AML-193 (cell line): ENCODE data around the gene HNRNPUL2.

ENCODE experiments used
- DNase-seq, 2 experiments: peaks; one replicate each; lab custom pipeline; 2025; lab: John Stamatoyannopoulos, UW

The HNRNPUL2 gene

GRCh38 chr11:62726915-62727164 lies 417 bp downstream of the HNRNPUL2 start:
- no peak for DNase-seq

- DNase-seq = no peak
Observed at GRCh38 chr11:62726156-62726914, 922 bp downstream of the HNRNPUL2 start.

GRCh38 chr11:62725646-62726045 lies 1.6 kb downstream of the HNRNPUL2 start:
- no peak for DNase-seq

- no peak for DNase-seq
Observed at GRCh38 chr11:62724171-62724570, 3.1 kb downstream of the HNRNPUL2 start.

GRCh38 chr11:62721994-62722393 lies 5.3 kb downstream of the HNRNPUL2 start:
- DNase-seq = no peak

GRCh38 chr11:62719302-62719978 lies 7.8 kb downstream of the HNRNPUL2 start:
- no peak for DNase-seq

- no peak for DNase-seq
Observed at GRCh38 chr11:62716816-62717215, 10.4 kb downstream of the HNRNPUL2 start.

- no peak for DNase-seq
Observed at GRCh38 chr11:62716206-62716605, 11.1 kb downstream of the HNRNPUL2 start.

GRCh38 chr11:62715150-62716130 lies 11.8 kb downstream of the HNRNPUL2 start:
- no peak for DNase-seq

GRCh38 chr11:62713343-62713742 lies 13.9 kb downstream of the HNRNPUL2 start:
- DNase-seq = no peak

GRCh38 chr11:62712861-62713260 lies 14.4 kb downstream of the HNRNPUL2 start:
- no peak for DNase-seq

GRCh38 chr11:62712276-62712812 lies 14.9 kb downstream of the HNRNPUL2 start:
- no peak for DNase-seq

GRCh38 chr11:62710001-62710345 lies 17.3 kb downstream of the HNRNPUL2 start:
- DNase-seq = no peak

GRCh38 chr11:62709247-62710000 lies 17.8 kb downstream of the HNRNPUL2 start:
- DNase-seq = peak; percentile 97 to 98

- DNase-seq = no peak
Observed at GRCh38 chr11:62708793-62709192, 18.5 kb downstream of the HNRNPUL2 start.

- DNase-seq = no peak
Observed at GRCh38 chr11:62708392-62708791, 18.9 kb downstream of the HNRNPUL2 start.

GRCh38 chr11:62707277-62707861 lies 19.9 kb downstream of the HNRNPUL2 start, which contains the start of the genes BSCL2 and GNG3:
Gene BSCL2, minus strand, starts transcription at chr11:62707424. Its CDS starts 229 bp downstream, at chr11:62707195.
Gene GNG3, plus strand, starts transcription at chr11:62707676. Its CDS starts 620 bp downstream, at chr11:62708296.
- no peak for DNase-seq

- DNase-seq = no peak
Observed at GRCh38 chr11:62706850-62707247, 20.4 kb downstream of the HNRNPUL2 start.

- DNase-seq = peak; percentile 77 to 82
Observed at GRCh38 chr11:62705880-62706849, 21.1 kb downstream of the HNRNPUL2 start.

GRCh38 chr11:62705413-62705812 lies 21.8 kb downstream of the HNRNPUL2 start:
- DNase-seq = peak in 1 of 2 experiments; percentile 23
